Esophagus mucosa (tissue), 1 donor: ENCODE measurements around the gene MUC3A. TPM values are rescaled to one million over a fixed set of nuclear protein-coding genes. Genes with fewer than 3 reads are reported as not detected.
"Not testable (repeated sequence)": the region's sequence is repeated elsewhere in the genome, so short reads cannot be mapped to it uniquely, and the experiment has no call there.

ENCODE experiments used
- ATAC-seq: fragments of 200-7000 bp; cut with Tn5 transposase; one replicate; pipeline ENCODE4 v1.9.1; 2020
- total RNA-seq: library from RNA; stranded (reverse); gene quantifications from one replicate; pipeline ENCODE4 v1.2.4, GENCODE V29; 2023
- donor health status: DM: yes; HTN: yes; CAD: no.

The MUC3A gene
- 0.16 TPM for total RNA-seq

- ATAC-seq: no peak
Observed at GRCh38 chr7:100949227-100949932, at the start of gene MUC3A. MUC3A (plus strand) TSS chr7:100949534; CDS start chr7:100949625, 91 bp downstream.

GRCh38 chr7:100900978-100901377 lies 48.4 kb upstream of the MUC3A start:
- no peak for ATAC-seq

GRCh38 chr7:100901921-100902332 lies 47.4 kb upstream of the MUC3A start:
- no peak for ATAC-seq

- ATAC-seq: no peak
Observed at GRCh38 chr7:100902638-100903037, 46.7 kb upstream of the MUC3A start.

- no peak for ATAC-seq
Observed at GRCh38 chr7:100908512-100908911, 40.8 kb upstream of the MUC3A start.

- not testable (repeated sequence) for ATAC-seq
Observed at GRCh38 chr7:100910443-100910842, 38.9 kb upstream of the MUC3A start.

GRCh38 chr7:100911484-100911883 lies 37.9 kb upstream of the MUC3A start:
- ATAC-seq: no peak

GRCh38 chr7:100914208-100914878 lies 35.0 kb upstream of the MUC3A start:
- no peak for ATAC-seq

- ATAC-seq: no peak
Observed at GRCh38 chr7:100914879-100915447, 34.4 kb upstream of the MUC3A start.

- ATAC-seq: not testable (repeated sequence)
Observed at GRCh38 chr7:100919335-100919734, 30.0 kb upstream of the MUC3A start.

GRCh38 chr7:100919779-100920437 lies 29.4 kb upstream of the MUC3A start:
- ATAC-seq: not testable (repeated sequence)

GRCh38 chr7:100921039-100921438 lies 28.3 kb upstream of the MUC3A start:
- no peak for ATAC-seq

- ATAC-seq: not testable (repeated sequence)
Observed at GRCh38 chr7:100923616-100924015, 25.7 kb upstream of the MUC3A start.

GRCh38 chr7:100929808-100930174 lies 19.5 kb upstream of the MUC3A start:
- no peak for ATAC-seq

- ATAC-seq: no peak
Observed at GRCh38 chr7:100933734-100934133, 15.6 kb upstream of the MUC3A start.

GRCh38 chr7:100935381-100935780 lies 14.0 kb upstream of the MUC3A start:
- ATAC-seq: not testable (repeated sequence)

GRCh38 chr7:100936167-100936566 lies 13.2 kb upstream of the MUC3A start:
- ATAC-seq: not testable (repeated sequence)

- ATAC-seq: no peak
Observed at GRCh38 chr7:100942045-100942774, 7.1 kb upstream of the MUC3A start.

GRCh38 chr7:100943693-100944092 lies 5.6 kb upstream of the MUC3A start:
- no peak for ATAC-seq

GRCh38 chr7:100944138-100944537 lies 5.2 kb upstream of the MUC3A start:
- ATAC-seq: no peak

- no peak for ATAC-seq
Observed at GRCh38 chr7:100946111-100946510, 3.2 kb upstream of the MUC3A start.

- ATAC-seq: no peak
Observed at GRCh38 chr7:100946766-100947365, 2.5 kb upstream of the MUC3A start.
